Tibial nerve (tissue), 4 donors: ENCODE data around the gene SIM1.

ENCODE experiments used
- EP300 ChIP-seq, 2 donors: sonication (generic); formaldehyde crosslinking; IDR thresholded peaks; one replicate each; pipeline ENCODE4 v1.6.1; 2017; ENCODE audit warnings: antibody characterized with exemption in 2 of 2, mild to moderate bottlenecking in 1 of 2
- POLR2A ChIP-seq, 2 donors: fragments of 450-650 bp; IDR thresholded peaks; one replicate each; pipeline ENCODE4 v1.6.1; 2017; ENCODE audit warnings: antibody characterized with exemption in 2 of 2, mild to moderate bottlenecking in 2 of 2, moderate library complexity in 2 of 2
- TF ChIP-seq, protein P1 (sequence below), 5 experiments: fragments of 200-600 bp in 3 of 5; fragments of 450-650 bp in 2 of 5; sonication (generic) in 3 of 5; IDR thresholded peaks; one replicate each; pipeline ENCODE4 v1.5.1; 2016 to 2019; ENCODE audit warnings: antibody characterized with exemption in 5 of 5, mild to moderate bottlenecking in 3 of 5, moderate library complexity in 2 of 5

- TF ChIP-seq POLR2A (IDR thresholded peaks at IDR 0.05), result no peak
- TF ChIP-seq, protein P1, sequence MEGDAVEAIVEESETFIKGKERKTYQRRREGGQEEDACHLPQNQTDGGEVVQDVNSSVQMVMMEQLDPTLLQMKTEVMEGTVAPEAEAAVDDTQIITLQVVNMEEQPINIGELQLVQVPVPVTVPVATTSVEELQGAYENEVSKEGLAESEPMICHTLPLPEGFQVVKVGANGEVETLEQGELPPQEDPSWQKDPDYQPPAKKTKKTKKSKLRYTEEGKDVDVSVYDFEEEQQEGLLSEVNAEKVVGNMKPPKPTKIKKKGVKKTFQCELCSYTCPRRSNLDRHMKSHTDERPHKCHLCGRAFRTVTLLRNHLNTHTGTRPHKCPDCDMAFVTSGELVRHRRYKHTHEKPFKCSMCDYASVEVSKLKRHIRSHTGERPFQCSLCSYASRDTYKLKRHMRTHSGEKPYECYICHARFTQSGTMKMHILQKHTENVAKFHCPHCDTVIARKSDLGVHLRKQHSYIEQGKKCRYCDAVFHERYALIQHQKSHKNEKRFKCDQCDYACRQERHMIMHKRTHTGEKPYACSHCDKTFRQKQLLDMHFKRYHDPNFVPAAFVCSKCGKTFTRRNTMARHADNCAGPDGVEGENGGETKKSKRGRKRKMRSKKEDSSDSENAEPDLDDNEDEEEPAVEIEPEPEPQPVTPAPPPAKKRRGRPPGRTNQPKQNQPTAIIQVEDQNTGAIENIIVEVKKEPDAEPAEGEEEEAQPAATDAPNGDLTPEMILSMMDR (IDR thresholded peaks at IDR 0.05), result no peak
- no peak for TF ChIP-seq EP300 (IDR thresholded peaks at IDR 0.05)
These were observed 120.4 kb downstream of the SIM1 start for GRCh38 chr6:100344321-100344720.
